HCT116 (cell line): ENCODE measurements around the gene MRPL39. TPM values are rescaled to one million over a fixed set of nuclear protein-coding genes. Genes with fewer than 3 reads are reported as not detected.

Source experiments
- ATAC-seq: fragments of 200-7000 bp; cut with Tn5 transposase; 2 replicates; pipeline ENCODE4 v1.9.1; 2020; ENCODE audit warnings: mild to moderate bottlenecking, moderate library complexity
- BruUV-seq: library from RNA; stranded (reverse); fragments of 400-500 nt; replicated peaks from 2 replicates; lab custom pipeline; 2021; lab: Mats Ljungman, UMichigan
- CTCF ChIA-PET: fragments of 300-600 bp; sonication (Branson Sonifier 250); formaldehyde crosslinking; loops from one replicate; lab custom pipeline; 2021; ENCODE audit warnings: antibody characterized with exemption; lab: Charles Lee
- POLR2A ChIA-PET: fragments of 300-600, 350-600 bp; sonication (Branson Sonifier 250); formaldehyde crosslinking; loops from one replicate; lab custom pipeline; 2021; ENCODE audit warnings: antibody characterized with exemption; lab: Charles Lee
- RAD21 ChIA-PET, 2 experiments: fragments of 300-600 bp; sonication (Branson Sonifier 250); formaldehyde crosslinking; loops; one replicate each; lab custom pipeline; 2023; ENCODE audit warnings: low total read pairs in 2 of 2; ENCODE audit not compliant: uncharacterized antibody in 2 of 2, unreplicated experiment in 2 of 2, low non-redundant PET in 1 of 2; lab: Charles Lee
- DNase-seq: peaks from one replicate; pipeline ENCODE4 v3.0.0-alpha.2; 2010; ENCODE audit warnings: low read depth, low spot score
- H2AFZ ChIP-seq: fragments of 200-600 bp; shearing (Covaris generic), sonication (generic); 2 replicates; pipeline ENCODE4 v1.6.1; 2017; ENCODE audit warnings: low read depth, mixed run types, mixed read lengths, antibody characterized with exemption, low read length; ENCODE audit not compliant: poor library complexity, severe bottlenecking
- H3K27ac ChIP-seq: 2 replicates; pipeline ENCODE4 v1.5.1; 2012; ENCODE audit warnings: low read depth, low read length
- H3K27me3 ChIP-seq: fragments of 200-600 bp; sonication (generic); 2 replicates; pipeline ENCODE4 v1.6.1; 2016; ENCODE audit warnings: mixed run types, low read length, mixed read lengths; ENCODE audit not compliant: insufficient read depth
- H3K36me3 ChIP-seq, 2 experiments: fragments of 200-500 bp in 1 of 2; fragments of 200-600 bp in 1 of 2; sonication (Bioruptor generic) in 1 of 2; sonication (generic) in 1 of 2; 2 replicates each; pipeline versions ENCODE4 v1.5.1 to v1.6.1; 2014 to 2016; ENCODE audit warnings: low read length in 2 of 2, inconsistent platforms in 1 of 2, mixed read lengths in 1 of 2, mixed run types in 1 of 2; ENCODE audit not compliant: insufficient read depth in 2 of 2, control insufficient read depth in 1 of 2
- H3K4me1 ChIP-seq, 2 experiments: fragments of 200-600 bp in 1 of 2; sonication (generic) in 1 of 2; 2 replicates each; pipeline versions ENCODE4 v1.5.1 to v1.6.1; 2012 to 2017; ENCODE audit warnings: low read length in 2 of 2, inconsistent platforms in 1 of 2, mild to moderate bottlenecking in 1 of 2, mixed read lengths in 1 of 2, mixed run types in 1 of 2, moderate library complexity in 1 of 2; ENCODE audit not compliant: insufficient read depth in 2 of 2, control insufficient read depth in 1 of 2
- H3K4me2 ChIP-seq: fragments of 200-600 bp; sonication (generic); 2 replicates; pipeline ENCODE4 v1.6.1; 2017; ENCODE audit warnings: mixed run types, low read length, mixed read lengths
- H3K4me3 ChIP-seq, 2 experiments: fragments of 200-600 bp in 1 of 2; sonication (generic) in 1 of 2; replicated peaks in 1 of 2; 2 replicates each; pipeline ENCODE4 v1.5.1; 2011 to 2016; ENCODE audit warnings: low read length in 2 of 2, control low read depth in 1 of 2, low read depth in 1 of 2, mild to moderate bottlenecking in 1 of 2, mixed read lengths in 1 of 2, mixed run types in 1 of 2
- H3K79me2 ChIP-seq: fragments of 200-600 bp; sonication (generic); 2 replicates; pipeline ENCODE4 v1.6.1; 2017; ENCODE audit warnings: mild to moderate bottlenecking, mixed run types, low read length, moderate library complexity, mixed read lengths; ENCODE audit not compliant: insufficient read depth
- H3K9ac ChIP-seq: fragments of 200-600 bp; sonication (generic); 2 replicates; pipeline ENCODE4 v1.6.1; 2016; ENCODE audit warnings: low read length, mixed read lengths
- H3K9me2 ChIP-seq: fragments of 200-600 bp; sonication (generic), shearing (Covaris generic); 2 replicates; pipeline ENCODE4 v1.6.1; 2017; ENCODE audit warnings: mixed run types, mild to moderate bottlenecking, moderate library complexity; ENCODE audit not compliant: insufficient read depth
- H3K9me3 ChIP-seq, 2 experiments: fragments of 200-500 bp in 1 of 2; fragments of 200-600 bp in 1 of 2; sonication (Bioruptor generic) in 1 of 2; sonication (generic) in 1 of 2; 2 replicates each; pipeline ENCODE4 v1.6.1; 2014 to 2017; ENCODE audit warnings: low read length in 2 of 2, mixed read lengths in 2 of 2, inconsistent platforms in 1 of 2, low read depth in 1 of 2, mild to moderate bottlenecking in 1 of 2, mixed run types in 1 of 2, moderate library complexity in 1 of 2; ENCODE audit not compliant: control insufficient read depth in 1 of 2, insufficient read depth in 1 of 2
- H4K20me1 ChIP-seq: fragments of 200-600 bp; sonication (generic), shearing (Covaris generic); 2 replicates; pipeline ENCODE4 v1.6.1; 2017; ENCODE audit warnings: mixed run types, mild to moderate bottlenecking, moderate library complexity; ENCODE audit not compliant: insufficient read depth
- CEBPB ChIP-seq: IDR thresholded peaks from 2 replicates; pipeline ENCODE4 v1.6.1; 2012; ENCODE audit warnings: low read depth
- EGR1 ChIP-seq: IDR thresholded peaks from 2 replicates; pipeline ENCODE4 v1.6.1; 2012; ENCODE audit warnings: low read depth
- ELF1 ChIP-seq: IDR thresholded peaks from 2 replicates; pipeline ENCODE4 v1.6.1; 2012; ENCODE audit warnings: low read depth, borderline replicate concordance
- EZH2 ChIP-seq: fragments of 200-600 bp; sonication (generic); IDR thresholded peaks from 2 replicates; pipeline ENCODE4 v1.6.1; 2017; ENCODE audit warnings: antibody characterized with exemption, mixed run types
- FOSL1 ChIP-seq: IDR thresholded peaks from 2 replicates; pipeline ENCODE4 v1.6.1; 2012; ENCODE audit warnings: low read depth
- POLR2AphosphoS5 ChIP-seq: IDR thresholded peaks from 2 replicates; pipeline ENCODE4 v1.6.1; 2011; ENCODE audit warnings: mild to moderate bottlenecking, low read depth, low read length, moderate library complexity
- RAD21 ChIP-seq: IDR thresholded peaks from 2 replicates; pipeline ENCODE4 v1.6.1; 2012; ENCODE audit warnings: low read depth, mild to moderate bottlenecking
- YY1 ChIP-seq: IDR thresholded peaks from 2 replicates; pipeline ENCODE4 v1.6.1; 2011; ENCODE audit warnings: low read length, low read depth, moderate library complexity, mild to moderate bottlenecking; ENCODE audit not compliant: insufficient replicate concordance; ENCODE audit errors: extremely low read depth
- ZFX ChIP-seq: fragments of 450-650 bp; IDR thresholded peaks from 2 replicates; pipeline ENCODE4 v1.6.1; 2017
- ZNF274 ChIP-seq: fragments of 200-500 bp; sonication (Bioruptor generic); IDR thresholded peaks from 2 replicates; pipeline ENCODE4 v1.6.1; 2014; ENCODE audit warnings: mild to moderate bottlenecking, low read depth, low read length, inconsistent platforms
- intact Hi-C: fragments of 100-400 bp; cut with micrococcal nuclease; formaldehyde crosslinking; loops from 2 replicates; pipeline ENCODE4 v1.10.0; 2022
- total RNA-seq: library from RNA; stranded (reverse); gene quantifications from one replicate; pipeline ENCODE4 v1.2.1, GENCODE V29; 2021; ENCODE audit not compliant: unreplicated experiment
- TF ChIP-seq, protein P1 (sequence below): IDR thresholded peaks from 2 replicates; pipeline ENCODE4 v1.6.1; 2012
- TF ChIP-seq, protein P2 (sequence below): IDR thresholded peaks from 2 replicates; pipeline ENCODE4 v1.6.1; 2011; ENCODE audit warnings: mild to moderate bottlenecking, low read length, moderate library complexity; ENCODE audit not compliant: insufficient replicate concordance; ENCODE audit errors: extremely low read depth
- TF ChIP-seq, protein P3 (sequence below): IDR thresholded peaks from 2 replicates; pipeline ENCODE4 v1.6.1; 2012

The MRPL39 gene
- total RNA-seq, 1 experiment from 2014 or later: 41.1 TPM

DNA sequence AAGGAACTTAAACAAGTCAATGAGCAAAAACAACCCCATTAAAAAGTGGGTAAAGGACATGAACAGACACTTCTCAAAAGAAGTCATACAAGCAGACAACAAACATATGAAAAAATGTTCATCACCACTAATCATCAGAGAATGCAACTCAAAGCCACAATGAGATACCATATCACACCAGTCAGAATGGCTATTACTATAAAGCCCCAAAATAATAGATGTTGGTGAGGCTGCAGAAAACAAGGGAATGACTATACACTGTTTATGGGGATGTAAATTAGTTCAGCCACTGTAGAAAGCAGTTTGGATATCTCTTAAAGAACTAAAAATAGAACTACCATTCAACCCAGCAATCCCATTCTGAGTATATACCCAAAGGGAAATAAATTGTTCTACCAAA, 51.2 kb downstream of the MRPL39 start:
- Histone ChIP-seq H3K9me3 (no peaks in the 10 kb centered on the region), H3K4me3 (no peak overlapping the region), H3K27me3 (no peaks in the 10 kb centered on the region), H3K79me2 (no peaks in the 10 kb centered on the region), H3K4me2 (no peak overlapping the region), H4K20me1 (no peaks in the 10 kb centered on the region), H3K9me2 (no peaks in the 10 kb centered on the region), H3K27ac (no peak overlapping the region), H3K36me3 (no peaks in the 10 kb centered on the region), H2AFZ (no peak overlapping the region), H3K4me1 (no peaks in the 10 kb centered on the region), H3K9ac (no peak overlapping the region)
- DNase-seq (no peak), ATAC-seq (no peak)
- no TSS peak for BruUV-seq
- intact Hi-C loops: no loop called here
- ChIA-PET POLR2A (no interaction called here), CTCF (no interaction called here), RAD21 (no interaction called here)
- no peak for TF ChIP-seq EGR1
- TF ChIP-seq EZH2: no peak
- TF ChIP-seq, protein P1, sequence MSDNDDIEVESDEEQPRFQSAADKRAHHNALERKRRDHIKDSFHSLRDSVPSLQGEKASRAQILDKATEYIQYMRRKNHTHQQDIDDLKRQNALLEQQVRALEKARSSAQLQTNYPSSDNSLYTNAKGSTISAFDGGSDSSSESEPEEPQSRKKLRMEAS: no peak
- TF ChIP-seq RAD21: no peak
- TF ChIP-seq, protein P2, sequence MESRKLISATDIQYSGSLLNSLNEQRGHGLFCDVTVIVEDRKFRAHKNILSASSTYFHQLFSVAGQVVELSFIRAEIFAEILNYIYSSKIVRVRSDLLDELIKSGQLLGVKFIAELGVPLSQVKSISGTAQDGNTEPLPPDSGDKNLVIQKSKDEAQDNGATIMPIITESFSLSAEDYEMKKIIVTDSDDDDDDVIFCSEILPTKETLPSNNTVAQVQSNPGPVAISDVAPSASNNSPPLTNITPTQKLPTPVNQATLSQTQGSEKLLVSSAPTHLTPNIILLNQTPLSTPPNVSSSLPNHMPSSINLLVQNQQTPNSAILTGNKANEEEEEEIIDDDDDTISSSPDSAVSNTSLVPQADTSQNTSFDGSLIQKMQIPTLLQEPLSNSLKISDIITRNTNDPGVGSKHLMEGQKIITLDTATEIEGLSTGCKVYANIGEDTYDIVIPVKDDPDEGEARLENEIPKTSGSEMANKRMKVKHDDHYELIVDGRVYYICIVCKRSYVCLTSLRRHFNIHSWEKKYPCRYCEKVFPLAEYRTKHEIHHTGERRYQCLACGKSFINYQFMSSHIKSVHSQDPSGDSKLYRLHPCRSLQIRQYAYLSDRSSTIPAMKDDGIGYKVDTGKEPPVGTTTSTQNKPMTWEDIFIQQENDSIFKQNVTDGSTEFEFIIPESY: no peak
- TF ChIP-seq, protein P3, sequence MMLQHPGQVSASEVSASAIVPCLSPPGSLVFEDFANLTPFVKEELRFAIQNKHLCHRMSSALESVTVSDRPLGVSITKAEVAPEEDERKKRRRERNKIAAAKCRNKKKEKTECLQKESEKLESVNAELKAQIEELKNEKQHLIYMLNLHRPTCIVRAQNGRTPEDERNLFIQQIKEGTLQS: no peak
- TF ChIP-seq POLR2AphosphoS5: no peak
- no peak for TF ChIP-seq ELF1
- no peak for TF ChIP-seq YY1
- no peak for TF ChIP-seq ZNF274
- TF ChIP-seq ZFX: no peak
- no peak for TF ChIP-seq CEBPB
- TF ChIP-seq FOSL1: no peak
